ENCODE data around the gene ROBO2. TPM values are rescaled to one million over a fixed set of nuclear protein-coding genes. Genes with fewer than 3 reads are reported as not detected.

ROBO2 gene
- 0.09 and 0.16 TPM in 2 replicates for total RNA-seq (2022)
- percentile 4 among the genes with signal in this experiment for Bru-seq, nascent RNA
- BruChase-seq, experiment 1, labeled RNA remaining after a 2-hour chase, result percentile 10 among the genes with signal in this experiment
- percentile 8 among the genes with signal in this experiment for BruChase-seq, experiment 2, labeled RNA remaining after a 6-hour chase
- long read RNA-seq, result 0 reads

- peak in 1 of 2 experiments; percentile 12 for DNase-seq
- Histone ChIP-seq H3K27me3 (replicated peaks; ENCODE audit: control insufficient read depth, insufficient read depth, low read length) (peaks cover 3% of the 10 kb centered on the region), H3K4me1 (peaks cover 5% of the 10 kb centered on the region), H3K4me3 (ENCODE audit: low read depth, low read length) (peak within 1 kb of the TSS; percentile 37), H3K9me3 (no peaks in the 10 kb centered on the region), H3K36me3 (ENCODE audit: control insufficient read depth, insufficient read depth, low read length) (no peaks in the 10 kb centered on the region)
- H3K4me1 Mint-ChIP-seq (ENCODE audit: low read depth, unreplicated experiment), result peaks cover 7% of the 10 kb centered on the region
- intact Hi-C loops (cut with micrococcal nuclease; ENCODE audit: unreplicated experiment), result loop anchor here (2.0 to 5.0 kb wide), 2 partner anchors 93 to 361 kb away; no protein-coding TSS in a partner anchor
- no TSS peak for BruUV-seq (replicated peaks)
- H3K36me3 Mint-ChIP-seq (ENCODE audit: insufficient read depth, unreplicated experiment), result no peaks in the 10 kb centered on the region
- peak within 1 kb of the TSS; percentile 75 for H3K4me3 Mint-ChIP-seq (ENCODE audit: unreplicated experiment)
- ChIA-PET CTCF (no interaction called here), POLR2A (no interaction called here)
- no peak within 1 kb of the TSS for H3K27ac Mint-ChIP-seq (ENCODE audit: unreplicated experiment)
- no peak for TF ChIP-seq CTCF (IDR thresholded peaks at IDR 0.05; ENCODE audit: insufficient read depth in 1 of 2, low read depth in 1 of 2, low read length in 1 of 2, severe bottlenecking in 1 of 2, unreplicated experiment in 1 of 2)
- peaks cover 23% of the 10 kb centered on the region for H3K27me3 Mint-ChIP-seq (ENCODE audit: insufficient read depth, unreplicated experiment)
- no peaks in the 10 kb centered on the region for H3K9me3 Mint-ChIP-seq (ENCODE audit: unreplicated experiment)
Observed at GRCh38 chr3:77039606-77040171, at the start of gene ROBO2. Gene ROBO2 (plus strand): TSS chr3:77040099. CDS start chr3:77040786, 687 bp downstream.

GRCh38 chr3:76990606-76991005 is 49.3 kb upstream of the ROBO2 start:
- ChIA-PET CTCF (no interaction called here), POLR2A (no interaction called here)
- BruUV-seq (replicated peaks), result no TSS peak
- intact Hi-C loops (cut with micrococcal nuclease; ENCODE audit: unreplicated experiment), result no loop called here
- Mint-ChIP-seq H3K4me3 (ENCODE audit: unreplicated experiment) (no peak overlapping the region), H3K9me3 (ENCODE audit: unreplicated experiment) (no peaks in the 10 kb centered on the region), H3K27ac (ENCODE audit: unreplicated experiment) (no peak overlapping the region), H3K36me3 (ENCODE audit: insufficient read depth, unreplicated experiment) (no peaks in the 10 kb centered on the region), H3K4me1 (ENCODE audit: low read depth, unreplicated experiment) (no peaks in the 10 kb centered on the region), H3K27me3 (ENCODE audit: insufficient read depth, unreplicated experiment) (no peaks in the 10 kb centered on the region)
- TF ChIP-seq CTCF (IDR thresholded peaks at IDR 0.05; ENCODE audit: insufficient read depth in 1 of 2, low read depth in 1 of 2, low read length in 1 of 2, severe bottlenecking in 1 of 2, unreplicated experiment in 1 of 2), result no peak
- no peak overlapping the region for H3K4me3 ChIP-seq (ENCODE audit: low read depth, low read length)
- H3K27me3 ChIP-seq (replicated peaks; ENCODE audit: control insufficient read depth, insufficient read depth, low read length), result no peaks in the 10 kb centered on the region
- H3K36me3 ChIP-seq (ENCODE audit: control insufficient read depth, insufficient read depth, low read length), result no peaks in the 10 kb centered on the region
- no peaks in the 10 kb centered on the region for H3K9me3 ChIP-seq
- H3K4me1 ChIP-seq, result no peaks in the 10 kb centered on the region
- DNase-seq, result no peak

GRCh38 chr3:76991165-76991564 is 48.7 kb upstream of the ROBO2 start:
- Histone ChIP-seq H3K4me1 (no peaks in the 10 kb centered on the region), H3K4me3 (ENCODE audit: low read depth, low read length) (no peak overlapping the region), H3K36me3 (ENCODE audit: control insufficient read depth, insufficient read depth, low read length) (no peaks in the 10 kb centered on the region), H3K27me3 (replicated peaks; ENCODE audit: control insufficient read depth, insufficient read depth, low read length) (no peaks in the 10 kb centered on the region), H3K9me3 (no peaks in the 10 kb centered on the region)
- Mint-ChIP-seq H3K4me3 (ENCODE audit: unreplicated experiment) (no peak overlapping the region), H3K4me1 (ENCODE audit: low read depth, unreplicated experiment) (no peaks in the 10 kb centered on the region), H3K27ac (ENCODE audit: unreplicated experiment) (no peak overlapping the region), H3K36me3 (ENCODE audit: insufficient read depth, unreplicated experiment) (no peaks in the 10 kb centered on the region), H3K9me3 (ENCODE audit: unreplicated experiment) (no peaks in the 10 kb centered on the region), H3K27me3 (ENCODE audit: insufficient read depth, unreplicated experiment) (no peaks in the 10 kb centered on the region)
- BruUV-seq (replicated peaks), result no TSS peak
- no peak for DNase-seq
- TF ChIP-seq CTCF (IDR thresholded peaks at IDR 0.05; ENCODE audit: insufficient read depth in 1 of 2, low read depth in 1 of 2, low read length in 1 of 2, severe bottlenecking in 1 of 2, unreplicated experiment in 1 of 2), result no peak
- intact Hi-C loops (cut with micrococcal nuclease; ENCODE audit: unreplicated experiment), result no loop called here
- ChIA-PET POLR2A (no interaction called here), CTCF (no interaction called here)

All from Caco-2 (cell line).